Right lobe of liver (tissue), 6 donors: Measurements from ENCODE around the gene VAMP5. TPM values are rescaled to one million over a fixed set of nuclear protein-coding genes. Genes with fewer than 3 reads are reported as not detected.

Experiments used
- ATAC-seq, 4 donors: fragments of 200-7000 bp; cut with Tn5 transposase; one replicate each; pipeline ENCODE4 v1.9.1; 2020; ENCODE audit warnings: mild to moderate bottlenecking in 4 of 4, moderate library complexity in 4 of 4
- DNase-seq, 3 donors: peaks; one replicate each; pipeline ENCODE4 v3.0.0-alpha.2; 2020
- H3K27ac ChIP-seq, 3 donors: fragments of 200-600 bp; one replicate each; pipeline ENCODE4 v1.8.0; 2022
- H3K27me3 ChIP-seq, 2 donors: fragments of 200-600 bp; one replicate each; pipeline ENCODE4 v1.8.0; 2022
- H3K36me3 ChIP-seq, 4 donors: fragments of 200-600 bp; sonication (generic) in 1 of 4; one replicate each; pipeline versions ENCODE4 v1.5.1 to v1.8.0; 2017 to 2022; ENCODE audit warnings: control low read depth in 1 of 4
- H3K4me1 ChIP-seq, 4 donors: fragments of 200-600 bp; sonication (generic) in 1 of 4; one replicate each; pipeline versions ENCODE4 v1.5.1 to v1.8.0; 2017 to 2022; ENCODE audit warnings: control low read depth in 1 of 4
- H3K4me3 ChIP-seq, 3 donors: fragments of 200-600 bp; one replicate each; pipeline ENCODE4 v1.8.0; 2022
- H3K9me3 ChIP-seq, 4 donors: fragments of 200-600 bp; sonication (generic) in 1 of 4; one replicate each; pipeline versions ENCODE4 v1.5.1 to v1.8.0; 2017 to 2022; ENCODE audit warnings: control low read depth in 1 of 4
- POLR2A ChIP-seq: fragments of 450-650 bp; IDR thresholded peaks from one replicate; pipeline ENCODE4 v1.6.1; 2017; ENCODE audit warnings: antibody characterized with exemption, mild to moderate bottlenecking
- WGBS: methylation state at CpG from one replicate; pipeline ENCODE4 v1.1.6; 2018; ENCODE audit warnings: low coverage, low lambda C conversion rate; ENCODE audit not compliant: insufficient coverage; ENCODE audit errors: missing lambda C conversion rate; 5-methylcytosine and 5-hydroxymethylcytosine counted together
- intact Hi-C, 2 donors: fragments of 100-400 bp; cut with DNase I; formaldehyde crosslinking; loops; one replicate each; pipeline versions ENCODE4 v1.11.2 to v1.14.1; 2022
- total RNA-seq, 6 experiments: library from RNA; depleted of rRNA in 2 of 6; stranded (reverse); fragments of >200 nt in 2 of 6; fragmentation: NEBNext Ultra II Directional in 3 of 6; extraction: Animal tissue kit (Norgen Biotek cat#: 25700) in 3 of 6; gene quantifications; one replicate each; pipeline versions ENCODE4 v1.1.0 to v1.2.4, GENCODE V29; 2016 to 2023
- TF ChIP-seq, protein P1 (sequence below), 4 donors: fragments of 200-600 bp in 3 of 4; fragments of 450-650 bp in 1 of 4; IDR thresholded peaks; one replicate each; pipeline versions ENCODE4 v1.5.1 to v1.8.0; 2016 to 2022; ENCODE audit warnings: antibody characterized with exemption in 4 of 4, mild to moderate bottlenecking in 2 of 4
- donor health status: DM: no; HTN: yes; CAD: no.
- donor health status: DM: no; HTN: no; CAD: no.
- donor health status: DM: no; HTN: no; CAD: no.
- donor health status: DM: no; HTN: yes; CAD: no.
- donor health status: DM: no; HTN: yes; CAD: no.

The VAMP5 gene
- total RNA-seq, 6 experiments from 2014 or later, result 27.2 to 50.1 (median 34.7) TPM

- DNase-seq, result no peak
- 33% methylated on average over 1 of the region's 1 CpG for WGBS
- intact Hi-C loops, result no loop called here
- Histone ChIP-seq H3K4me1 (peaks cover 2 to 48% (median 20%) of the 10 kb centered on the region in 4 donors), H3K9me3 (no peaks in the 10 kb centered on the region), H3K36me3 (no peaks in the 10 kb centered on the region), H3K27me3 (no peaks in the 10 kb centered on the region), H3K4me3 (peak overlapping the region in 1 of 3 donors; percentile 70), H3K27ac (peak overlapping the region; percentile 87 to 93 (median 87))
- TF ChIP-seq POLR2A, result no peak
- TF ChIP-seq, protein P1, sequence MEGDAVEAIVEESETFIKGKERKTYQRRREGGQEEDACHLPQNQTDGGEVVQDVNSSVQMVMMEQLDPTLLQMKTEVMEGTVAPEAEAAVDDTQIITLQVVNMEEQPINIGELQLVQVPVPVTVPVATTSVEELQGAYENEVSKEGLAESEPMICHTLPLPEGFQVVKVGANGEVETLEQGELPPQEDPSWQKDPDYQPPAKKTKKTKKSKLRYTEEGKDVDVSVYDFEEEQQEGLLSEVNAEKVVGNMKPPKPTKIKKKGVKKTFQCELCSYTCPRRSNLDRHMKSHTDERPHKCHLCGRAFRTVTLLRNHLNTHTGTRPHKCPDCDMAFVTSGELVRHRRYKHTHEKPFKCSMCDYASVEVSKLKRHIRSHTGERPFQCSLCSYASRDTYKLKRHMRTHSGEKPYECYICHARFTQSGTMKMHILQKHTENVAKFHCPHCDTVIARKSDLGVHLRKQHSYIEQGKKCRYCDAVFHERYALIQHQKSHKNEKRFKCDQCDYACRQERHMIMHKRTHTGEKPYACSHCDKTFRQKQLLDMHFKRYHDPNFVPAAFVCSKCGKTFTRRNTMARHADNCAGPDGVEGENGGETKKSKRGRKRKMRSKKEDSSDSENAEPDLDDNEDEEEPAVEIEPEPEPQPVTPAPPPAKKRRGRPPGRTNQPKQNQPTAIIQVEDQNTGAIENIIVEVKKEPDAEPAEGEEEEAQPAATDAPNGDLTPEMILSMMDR (IDR thresholded peaks at IDR 0.05), result no peak
- ATAC-seq, result peak in 1 of 4 donors; percentile 10
Measured at GRCh38 chr2:85585781-85586105, 1.5 kb downstream of the VAMP5 start.

DNA sequence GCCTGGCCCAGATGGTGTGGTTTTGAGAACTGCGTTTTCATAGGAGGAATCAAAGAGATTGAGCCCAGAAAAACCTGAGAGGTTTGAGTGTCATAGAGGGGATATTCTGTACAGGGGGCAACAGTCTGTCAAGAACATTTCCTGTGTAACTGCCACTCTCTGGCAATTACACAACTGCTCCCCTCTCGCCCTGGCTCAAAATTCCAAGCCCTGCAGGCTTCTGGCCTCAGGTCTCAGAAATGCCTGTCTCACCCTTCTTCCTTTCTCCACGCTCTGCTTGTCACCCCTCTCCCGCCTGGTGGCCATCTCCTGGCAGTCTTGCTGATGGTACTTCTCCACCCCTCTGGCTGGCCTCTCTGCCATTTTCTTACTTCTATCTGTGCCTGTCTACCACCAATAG, 4.0 kb downstream of the VAMP5 start:
- DNase-seq (no peak), ATAC-seq (no peak)
- H3K4me3 ChIP-seq, result no peak overlapping the region
- TF ChIP-seq, protein P1 (IDR thresholded peaks at IDR 0.05), result no peak
- TF ChIP-seq POLR2A, result no peak
- H3K27ac ChIP-seq, result peak overlapping the region in 2 of 3 donors; percentile 48 to 65
- no peaks in the 10 kb centered on the region for H3K27me3 ChIP-seq
- H3K4me1 ChIP-seq, result peaks cover 2 to 59% (median 20%) of the 10 kb centered on the region in 4 donors
- H3K9me3 ChIP-seq, result no peaks in the 10 kb centered on the region
- WGBS, result 61% methylated on average over 3 of the region's 4 CpGs
- intact Hi-C loops, result no loop called here
- H3K36me3 ChIP-seq, result no peaks in the 10 kb centered on the region

GRCh38 chr2:85588645-85589044, 4.4 kb downstream of the VAMP5 start:
- H3K27me3 ChIP-seq, result no peaks in the 10 kb centered on the region
- DNase-seq (no peak), ATAC-seq (no peak)
- peaks cover 2 to 58% (median 19%) of the 10 kb centered on the region in 4 donors for H3K4me1 ChIP-seq
- TF ChIP-seq, protein P1 (IDR thresholded peaks at IDR 0.05), result no peak
- TF ChIP-seq POLR2A, result no peak
- 76% methylated on average over 4 of the region's 4 CpGs for WGBS
- H3K36me3 ChIP-seq, result no peaks in the 10 kb centered on the region
- H3K27ac ChIP-seq, result peak overlapping the region; percentile 48 to 68 (median 65)
- no peaks in the 10 kb centered on the region for H3K9me3 ChIP-seq
- intact Hi-C loops, result no loop called here
- H3K4me3 ChIP-seq, result no peak overlapping the region

DNA sequence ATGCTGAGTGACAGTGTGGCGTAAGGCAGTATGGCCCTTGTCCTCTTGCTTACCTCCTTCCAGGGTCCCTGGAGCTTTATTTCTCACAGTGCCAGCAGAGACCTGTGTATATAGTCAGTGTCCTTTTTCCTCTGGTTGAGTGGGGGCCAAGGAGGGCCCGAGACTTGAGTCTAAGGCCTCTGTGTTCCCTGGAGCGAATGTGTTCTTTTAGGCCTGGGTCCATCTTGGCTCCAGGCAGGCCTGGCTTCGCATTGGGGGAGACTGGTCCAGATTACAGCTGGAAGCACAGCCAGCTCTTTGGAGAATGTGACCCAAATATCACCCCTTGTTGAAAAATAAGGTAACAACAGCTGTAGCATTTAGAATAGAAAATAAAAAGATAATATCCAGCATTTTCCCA, 5.0 kb downstream of the VAMP5 start:
- H3K27ac ChIP-seq, result peak overlapping the region; percentile 48 to 68 (median 65)
- TF ChIP-seq, protein P1 (IDR thresholded peaks at IDR 0.05), result no peak
- TF ChIP-seq POLR2A, result no peak
- no peak for DNase-seq
- ATAC-seq, result no peak
- peaks cover 2 to 55% (median 18%) of the 10 kb centered on the region in 4 donors for H3K4me1 ChIP-seq
- no peaks in the 10 kb centered on the region for H3K27me3 ChIP-seq
- no peak overlapping the region for H3K4me3 ChIP-seq
- H3K9me3 ChIP-seq, result no peaks in the 10 kb centered on the region
- intact Hi-C loops, result no loop called here
- no CpG with 5 or more reads among the region's 4 CpGs for WGBS
- no peaks in the 10 kb centered on the region for H3K36me3 ChIP-seq
